ENCODE data around the gene C5orf22.

Gene C5orf22

GRCh38 chr5:31604240-31604639 lies 72.1 kb downstream of the C5orf22 start:
- H3K27ac ChIP-seq = no peak overlapping the region
- no peak for TF ChIP-seq ZFX (IDR thresholded peaks at IDR 0.05)
- TF ChIP-seq CTCF (conservative IDR thresholded peaks at IDR 0.05) = no peak

DNA sequence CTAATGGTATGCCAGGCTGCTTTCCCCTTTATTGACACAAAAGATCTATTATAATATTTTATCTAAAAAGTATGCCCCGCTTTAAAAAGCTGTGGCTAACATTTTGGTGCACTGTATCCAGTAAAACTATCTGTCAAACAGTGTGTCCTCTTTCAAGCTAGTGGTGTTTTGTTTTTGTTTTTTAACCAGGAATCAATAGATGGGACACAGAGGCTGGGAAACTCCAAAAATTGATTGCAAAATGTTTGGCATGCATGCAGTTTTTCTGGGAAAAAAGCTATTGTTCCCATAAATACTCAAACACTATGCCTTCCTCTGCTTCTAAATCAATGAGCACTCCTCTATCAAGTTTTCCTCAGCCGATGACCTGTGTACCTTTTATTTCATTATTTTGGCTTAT lies 72.5 kb downstream of the C5orf22 start:
- no peak overlapping the region for H3K27ac ChIP-seq
- no peak for TF ChIP-seq CTCF (conservative IDR thresholded peaks at IDR 0.05)
- no peak for TF ChIP-seq ZFX (IDR thresholded peaks at IDR 0.05)
